NCI-H510A treated with DMSO at 0.1 percent for 48 hours (cell line): ENCODE data around the gene CDX2.
"Not testable (repeated sequence)": the region's sequence is repeated elsewhere in the genome, so short reads cannot be mapped to it uniquely, and the experiment has no call there.

Experiments
- DNase-seq: peaks from one replicate; lab custom pipeline; 2025; lab: John Stamatoyannopoulos, UW

CDX2 gene, protein sequence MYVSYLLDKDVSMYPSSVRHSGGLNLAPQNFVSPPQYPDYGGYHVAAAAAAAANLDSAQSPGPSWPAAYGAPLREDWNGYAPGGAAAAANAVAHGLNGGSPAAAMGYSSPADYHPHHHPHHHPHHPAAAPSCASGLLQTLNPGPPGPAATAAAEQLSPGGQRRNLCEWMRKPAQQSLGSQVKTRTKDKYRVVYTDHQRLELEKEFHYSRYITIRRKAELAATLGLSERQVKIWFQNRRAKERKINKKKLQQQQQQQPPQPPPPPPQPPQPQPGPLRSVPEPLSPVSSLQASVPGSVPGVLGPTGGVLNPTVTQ

GRCh38 chr13:27969082-27969865, at the start of gene CDX2:
TSS of gene CDX2 (minus strand) at chr13:27969315. CDS start at chr13:27969006, 309 bp downstream.
- DNase-seq: peak; percentile 59

DNA sequence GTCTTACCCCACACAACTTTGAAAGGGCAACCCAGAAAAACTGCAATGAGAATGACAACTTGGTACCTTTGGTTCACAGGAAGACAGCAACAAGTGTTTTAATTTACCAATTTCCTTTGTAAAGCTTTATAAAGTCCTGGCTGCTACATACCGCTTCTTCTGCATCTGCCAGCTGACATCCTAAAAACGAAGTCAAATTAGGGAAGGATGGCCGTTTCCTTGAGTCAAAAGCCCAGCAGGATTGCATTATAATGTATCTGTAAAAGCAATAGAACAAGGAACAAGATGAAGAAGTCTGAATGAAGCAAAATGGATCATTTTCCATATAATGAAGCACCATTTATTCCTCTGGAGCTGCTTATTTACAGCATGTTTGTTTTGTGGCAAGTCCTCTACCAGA, 45.2 kb upstream of the CDX2 start:
- no peak for DNase-seq

DNA sequence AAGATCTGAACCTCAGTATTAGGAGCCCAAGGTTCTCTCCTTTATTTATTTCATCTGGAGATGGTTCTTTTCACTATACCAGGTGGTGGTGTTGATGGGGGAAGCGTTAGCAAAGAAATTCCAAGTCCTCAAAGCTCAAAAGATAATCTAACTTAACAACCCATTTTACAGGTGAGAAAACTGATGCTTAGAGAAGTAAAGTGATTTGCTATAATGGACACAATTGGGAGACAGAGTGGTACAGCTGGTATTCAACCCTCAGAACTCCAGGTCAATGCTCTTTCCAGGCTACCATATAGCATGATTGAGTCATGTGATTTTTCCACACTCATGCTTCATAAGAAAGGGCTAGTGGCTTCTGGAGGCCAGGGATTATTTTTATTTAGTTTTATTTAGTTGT, 44.4 kb upstream of the CDX2 start:
- no peak for DNase-seq

GRCh38 chr13:28012896-28013295, 43.8 kb upstream of the CDX2 start:
- DNase-seq: no peak

DNA sequence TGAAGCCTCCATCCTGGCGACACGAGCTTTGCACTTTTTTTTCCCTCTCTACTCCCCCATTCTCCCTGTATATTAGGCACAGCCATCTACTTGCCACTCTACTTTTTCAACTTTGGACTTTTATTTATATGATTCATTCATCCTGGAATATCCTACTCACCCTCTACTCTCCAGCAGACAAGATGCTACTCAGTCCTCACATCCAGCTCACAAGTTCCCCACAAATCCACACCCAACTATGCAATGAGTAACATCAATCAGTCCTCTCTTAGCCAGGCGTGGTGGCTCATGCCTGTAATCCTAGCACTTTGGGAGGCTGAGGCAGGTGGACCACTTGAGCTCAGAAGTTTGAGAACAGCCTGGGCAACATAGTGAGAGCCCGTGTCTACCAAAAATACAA, 43.3 kb upstream of the CDX2 start:
- no peak for DNase-seq

- DNase-seq: no peak
Measured at GRCh38 chr13:28010046-28010445, 40.9 kb upstream of the CDX2 start.

GRCh38 chr13:28005016-28005415, 35.9 kb upstream of the CDX2 start:
- not testable (repeated sequence) for DNase-seq

DNA sequence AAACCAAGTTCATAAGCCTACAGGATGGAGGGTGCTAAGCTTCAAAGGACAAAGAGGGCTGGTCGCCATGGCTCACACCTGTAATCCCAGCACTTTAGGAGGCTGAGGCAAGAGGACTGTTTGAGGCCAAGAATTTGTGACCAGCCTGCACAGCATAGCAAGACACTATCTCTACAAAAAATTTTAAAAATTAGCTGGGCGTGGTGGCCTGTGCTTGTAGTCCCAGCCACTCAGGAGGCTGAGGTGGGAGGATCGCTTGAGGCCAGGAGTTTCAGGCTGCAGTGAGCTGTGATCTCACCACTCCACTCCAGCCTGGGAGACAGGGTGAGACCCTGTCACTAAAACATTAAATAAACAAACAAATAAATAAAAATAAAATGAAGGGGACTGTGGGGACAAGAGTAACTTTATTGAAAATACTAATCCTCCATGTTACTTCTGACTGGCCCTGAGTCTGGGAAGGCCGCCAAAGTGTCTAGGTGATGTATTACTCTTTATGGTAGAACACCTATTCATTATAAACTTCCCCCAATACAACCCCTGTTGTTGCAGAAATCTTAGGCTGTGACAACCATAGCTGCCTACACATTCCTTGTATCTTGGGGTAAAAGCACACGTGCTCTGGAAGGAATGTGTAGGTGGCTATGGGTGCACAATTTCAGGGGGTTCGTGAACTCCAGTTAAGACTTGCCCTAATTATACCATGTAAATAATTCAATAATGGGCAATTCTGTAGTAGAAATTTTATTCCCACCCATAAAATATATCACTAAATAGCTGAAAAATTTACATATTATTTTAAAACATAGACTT, 34.0 kb upstream of the CDX2 start:
- no peak for DNase-seq

- DNase-seq: no peak
Measured at GRCh38 chr13:28001837-28002473, 32.8 kb upstream of the CDX2 start.

- DNase-seq: no peak
Measured at GRCh38 chr13:28001049-28001448, 31.9 kb upstream of the CDX2 start.

GRCh38 chr13:28000567-28000966, 31.5 kb upstream of the CDX2 start:
- DNase-seq: no peak

- peak; percentile 21 for DNase-seq
Measured at GRCh38 chr13:27997904-27998522, 28.9 kb upstream of the CDX2 start.

DNA sequence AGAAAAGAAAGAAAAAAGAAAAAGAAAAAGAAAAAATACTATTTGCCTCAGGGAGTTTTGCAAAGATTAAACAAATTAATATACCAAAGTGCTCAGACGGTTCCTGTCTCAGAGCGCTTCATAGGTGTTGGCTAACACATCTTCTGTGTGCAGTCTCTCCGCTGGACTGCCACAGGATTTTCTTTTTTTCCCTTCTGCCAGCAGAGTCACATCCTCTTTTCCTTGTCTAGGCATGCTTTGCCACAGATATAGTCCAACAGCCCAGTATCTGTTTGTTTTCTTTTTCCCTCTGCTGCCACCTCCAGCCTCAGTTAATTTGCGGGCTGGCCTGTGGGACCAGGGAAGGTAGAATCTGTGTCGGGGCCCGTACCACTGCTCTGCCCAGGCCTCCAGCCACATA, 22.8 kb upstream of the CDX2 start:
- DNase-seq: no peak

GRCh38 chr13:27988520-27988919, 19.4 kb upstream of the CDX2 start, which contains the start of gene URAD:
TSS of gene URAD (minus strand) at chr13:27988693. CDS start at chr13:27988637, 56 bp downstream.
- no peak for DNase-seq

- DNase-seq: no peak
Measured at GRCh38 chr13:27985600-27985999, 16.5 kb upstream of the CDX2 start.

- no peak for DNase-seq
Measured at GRCh38 chr13:27982361-27982760, 13.2 kb upstream of the CDX2 start.

DNA sequence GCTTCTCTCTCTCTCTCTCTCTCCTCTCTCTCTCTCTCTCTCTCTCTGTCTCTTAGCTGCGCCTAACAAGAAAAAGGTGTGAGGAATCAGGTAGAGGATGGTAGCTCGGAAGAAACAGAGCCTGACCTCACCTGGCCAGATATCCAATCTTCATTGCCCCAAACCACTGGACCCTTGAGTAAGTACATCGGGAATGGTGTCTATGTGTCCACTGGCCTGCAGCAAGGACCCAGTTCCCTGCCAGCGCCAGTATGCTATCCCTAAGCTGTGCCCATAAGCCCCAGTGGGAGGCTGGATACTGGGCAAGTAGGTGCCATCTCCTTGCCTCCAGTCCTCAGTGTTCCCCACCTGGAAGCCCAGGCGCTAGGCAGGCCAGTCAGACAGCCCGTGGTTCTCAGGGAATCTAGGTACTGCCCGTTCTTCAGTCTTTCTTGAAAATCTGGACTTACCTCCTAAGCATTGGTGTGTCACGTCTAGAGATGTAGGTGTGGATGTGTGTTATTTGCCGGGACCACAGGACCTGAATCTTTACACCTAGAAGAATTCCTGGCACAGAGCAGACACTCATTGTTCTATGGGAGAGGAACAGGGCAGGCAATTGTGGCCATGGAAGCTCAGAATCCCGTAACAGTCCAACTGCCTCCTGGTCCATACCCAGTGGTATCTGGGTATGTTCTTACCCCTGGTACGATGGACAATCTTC, 12.0 kb upstream of the CDX2 start:
- no peak for DNase-seq

GRCh38 chr13:27980280-27980998, 11.3 kb upstream of the CDX2 start:
- no peak for DNase-seq

DNA sequence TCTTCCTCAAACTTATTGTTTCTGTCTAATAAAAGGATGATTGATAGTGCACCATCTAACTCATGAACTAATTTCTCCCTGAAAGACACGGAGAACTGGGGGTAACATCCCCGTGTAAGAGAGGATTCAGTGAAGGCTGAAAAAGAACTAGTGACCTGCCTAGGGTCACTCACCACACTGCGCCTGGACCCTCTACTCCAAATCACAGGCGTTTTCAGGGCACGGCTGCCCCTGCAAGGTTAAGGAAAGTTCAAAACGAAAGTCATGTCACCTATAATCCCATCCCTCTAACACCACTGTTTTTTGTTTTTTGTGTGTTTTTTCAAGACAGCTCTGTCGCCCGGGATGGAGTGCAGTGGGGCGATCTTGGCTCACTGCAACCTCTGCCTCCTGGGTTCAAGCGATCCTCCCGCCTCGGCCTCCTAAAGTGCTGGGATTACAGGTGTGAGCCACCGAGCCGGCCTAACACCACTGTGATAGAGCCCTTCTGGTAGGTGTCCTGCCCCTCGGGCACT, 10.7 kb upstream of the CDX2 start:
- no peak for DNase-seq
